ENCODE measurements around the gene CXCR6.

Gene CXCR6

GRCh38 chr3:45949432-45949831, 6.2 kb downstream of the CXCR6 start:
- DNase-seq: no peak

GRCh38 chr3:45950131-45950530, 6.9 kb downstream of the CXCR6 start:
- no peak for DNase-seq

- DNase-seq: no peak
Observed at GRCh38 chr3:45950686-45951600, 7.7 kb downstream of the CXCR6 start.

- no peak for DNase-seq
Observed at GRCh38 chr3:45951946-45952345, 8.7 kb downstream of the CXCR6 start.

- no peak for DNase-seq
Observed at GRCh38 chr3:45952456-45952855, 9.2 kb downstream of the CXCR6 start.

GRCh38 chr3:45953536-45953935, 10.3 kb downstream of the CXCR6 start:
- no peak for DNase-seq

GRCh38 chr3:45954306-45954705, 11.0 kb downstream of the CXCR6 start:
- DNase-seq: no peak

GRCh38 chr3:45955017-45955647, 11.9 kb downstream of the CXCR6 start:
- no peak for DNase-seq

- DNase-seq: no peak
Observed at GRCh38 chr3:45955706-45956105, 12.4 kb downstream of the CXCR6 start.

- no peak for DNase-seq
Observed at GRCh38 chr3:45957586-45957985, 14.3 kb downstream of the CXCR6 start.

- DNase-seq: no peak
Observed at GRCh38 chr3:45958321-45958791, 15.1 kb downstream of the CXCR6 start.

- no peak for DNase-seq
Observed at GRCh38 chr3:45959201-45959600, 15.9 kb downstream of the CXCR6 start.

- DNase-seq: no peak
Observed at GRCh38 chr3:45960289-45960688, 17.0 kb downstream of the CXCR6 start.

GRCh38 chr3:45962033-45962432, 18.8 kb downstream of the CXCR6 start:
- no peak for DNase-seq

- no peak for DNase-seq
Observed at GRCh38 chr3:45964139-45964538, 20.9 kb downstream of the CXCR6 start.

GRCh38 chr3:45965253-45965652, 22.0 kb downstream of the CXCR6 start:
- no peak for DNase-seq

- DNase-seq: no peak
Observed at GRCh38 chr3:45965653-45966052, 22.4 kb downstream of the CXCR6 start.

- no peak for DNase-seq
Observed at GRCh38 chr3:45966371-45966791, 23.1 kb downstream of the CXCR6 start.

GRCh38 chr3:45966950-45967640, 23.8 kb downstream of the CXCR6 start:
- no peak for DNase-seq

GRCh38 chr3:45967724-45968123, 24.5 kb downstream of the CXCR6 start:
- no peak for DNase-seq

- DNase-seq: no peak
Observed at GRCh38 chr3:45968149-45968548, 24.9 kb downstream of the CXCR6 start.

GRCh38 chr3:45968706-45969105, 25.4 kb downstream of the CXCR6 start:
- DNase-seq: no peak

- DNase-seq: no peak
Observed at GRCh38 chr3:45969116-45969515, 25.9 kb downstream of the CXCR6 start.

GRCh38 chr3:45969953-45970352, 26.7 kb downstream of the CXCR6 start:
- DNase-seq: no peak

Data from DMS 273 treated with DMSO at 0.1 percent for 48 hours (cell line).